ENCODE data around the gene DNMT3A. TPM values are rescaled to one million over a fixed set of nuclear protein-coding genes. Genes with fewer than 3 reads are reported as not detected.

Gene DNMT3A
- total RNA-seq: 6.0 and 7.5 TPM in 2 replicates

GRCh38 chr2:25341753-25342371 lies at the start of gene DNMT3A:
DNMT3A (minus strand) TSS chr2:25341925; CDS start chr2:25313984, 27,941 bp downstream.

Other genes with a start within 250 kb of the DNMT3A start
- 2.1 and 5.2 TPM in 2 replicates for gene POMC, start 173.3 kb downstream of the DNMT3A start, total RNA-seq

Measured in cardiac ventricle fibroblast (primary cell).